HCT116 (cell line): ENCODE results near the gene ZSCAN25. TPM values are rescaled to one million over a fixed set of nuclear protein-coding genes. Genes with fewer than 3 reads are reported as not detected.
"Not testable (repeated sequence)": the region's sequence is repeated elsewhere in the genome, so short reads cannot be mapped to it uniquely, and the experiment has no call there.

Experiments used
- ATAC-seq: fragments of 200-7000 bp; cut with Tn5 transposase; 2 replicates; pipeline ENCODE4 v1.9.1; 2020; ENCODE audit warnings: mild to moderate bottlenecking, moderate library complexity
- BruUV-seq: library from RNA; stranded (reverse); fragments of 400-500 nt; replicated peaks from 2 replicates; lab custom pipeline; 2021; lab: Mats Ljungman, UMichigan
- CTCF ChIA-PET: fragments of 300-600 bp; sonication (Branson Sonifier 250); formaldehyde crosslinking; loops from one replicate; lab custom pipeline; 2021; ENCODE audit warnings: antibody characterized with exemption; lab: Charles Lee
- POLR2A ChIA-PET: fragments of 300-600, 350-600 bp; sonication (Branson Sonifier 250); formaldehyde crosslinking; loops from one replicate; lab custom pipeline; 2021; ENCODE audit warnings: antibody characterized with exemption; lab: Charles Lee
- RAD21 ChIA-PET, 2 experiments: fragments of 300-600 bp; sonication (Branson Sonifier 250); formaldehyde crosslinking; loops; one replicate each; lab custom pipeline; 2023; ENCODE audit warnings: low total read pairs in 2 of 2; ENCODE audit not compliant: uncharacterized antibody in 2 of 2, unreplicated experiment in 2 of 2, low non-redundant PET in 1 of 2; lab: Charles Lee
- DNase-seq: peaks from one replicate; pipeline ENCODE4 v3.0.0-alpha.2; 2010; ENCODE audit warnings: low read depth, low spot score
- H2AFZ ChIP-seq: fragments of 200-600 bp; shearing (Covaris generic), sonication (generic); 2 replicates; pipeline ENCODE4 v1.6.1; 2017; ENCODE audit warnings: low read depth, mixed run types, mixed read lengths, antibody characterized with exemption, low read length; ENCODE audit not compliant: poor library complexity, severe bottlenecking
- H3K27ac ChIP-seq: 2 replicates; pipeline ENCODE4 v1.5.1; 2012; ENCODE audit warnings: low read depth, low read length
- H3K27me3 ChIP-seq: fragments of 200-600 bp; sonication (generic); 2 replicates; pipeline ENCODE4 v1.6.1; 2016; ENCODE audit warnings: mixed run types, low read length, mixed read lengths; ENCODE audit not compliant: insufficient read depth
- H3K36me3 ChIP-seq, 2 experiments: fragments of 200-500 bp in 1 of 2; fragments of 200-600 bp in 1 of 2; sonication (Bioruptor generic) in 1 of 2; sonication (generic) in 1 of 2; 2 replicates each; pipeline versions ENCODE4 v1.5.1 to v1.6.1; 2014 to 2016; ENCODE audit warnings: low read length in 2 of 2, inconsistent platforms in 1 of 2, mixed read lengths in 1 of 2, mixed run types in 1 of 2; ENCODE audit not compliant: insufficient read depth in 2 of 2, control insufficient read depth in 1 of 2
- H3K4me1 ChIP-seq, 2 experiments: fragments of 200-600 bp in 1 of 2; sonication (generic) in 1 of 2; 2 replicates each; pipeline versions ENCODE4 v1.5.1 to v1.6.1; 2012 to 2017; ENCODE audit warnings: low read length in 2 of 2, inconsistent platforms in 1 of 2, mild to moderate bottlenecking in 1 of 2, mixed read lengths in 1 of 2, mixed run types in 1 of 2, moderate library complexity in 1 of 2; ENCODE audit not compliant: insufficient read depth in 2 of 2, control insufficient read depth in 1 of 2
- H3K4me2 ChIP-seq: fragments of 200-600 bp; sonication (generic); 2 replicates; pipeline ENCODE4 v1.6.1; 2017; ENCODE audit warnings: mixed run types, low read length, mixed read lengths
- H3K4me3 ChIP-seq, 2 experiments: fragments of 200-600 bp in 1 of 2; sonication (generic) in 1 of 2; replicated peaks in 1 of 2; 2 replicates each; pipeline ENCODE4 v1.5.1; 2011 to 2016; ENCODE audit warnings: low read length in 2 of 2, control low read depth in 1 of 2, low read depth in 1 of 2, mild to moderate bottlenecking in 1 of 2, mixed read lengths in 1 of 2, mixed run types in 1 of 2
- H3K79me2 ChIP-seq: fragments of 200-600 bp; sonication (generic); 2 replicates; pipeline ENCODE4 v1.6.1; 2017; ENCODE audit warnings: mild to moderate bottlenecking, mixed run types, low read length, moderate library complexity, mixed read lengths; ENCODE audit not compliant: insufficient read depth
- H3K9ac ChIP-seq: fragments of 200-600 bp; sonication (generic); 2 replicates; pipeline ENCODE4 v1.6.1; 2016; ENCODE audit warnings: low read length, mixed read lengths
- H3K9me2 ChIP-seq: fragments of 200-600 bp; sonication (generic), shearing (Covaris generic); 2 replicates; pipeline ENCODE4 v1.6.1; 2017; ENCODE audit warnings: mixed run types, mild to moderate bottlenecking, moderate library complexity; ENCODE audit not compliant: insufficient read depth
- H3K9me3 ChIP-seq, 2 experiments: fragments of 200-500 bp in 1 of 2; fragments of 200-600 bp in 1 of 2; sonication (Bioruptor generic) in 1 of 2; sonication (generic) in 1 of 2; 2 replicates each; pipeline ENCODE4 v1.6.1; 2014 to 2017; ENCODE audit warnings: low read length in 2 of 2, mixed read lengths in 2 of 2, inconsistent platforms in 1 of 2, low read depth in 1 of 2, mild to moderate bottlenecking in 1 of 2, mixed run types in 1 of 2, moderate library complexity in 1 of 2; ENCODE audit not compliant: control insufficient read depth in 1 of 2, insufficient read depth in 1 of 2
- H4K20me1 ChIP-seq: fragments of 200-600 bp; sonication (generic), shearing (Covaris generic); 2 replicates; pipeline ENCODE4 v1.6.1; 2017; ENCODE audit warnings: mixed run types, mild to moderate bottlenecking, moderate library complexity; ENCODE audit not compliant: insufficient read depth
- ATF3 ChIP-seq: IDR thresholded peaks from 2 replicates; pipeline ENCODE4 v1.6.1; 2012
- CBX3 ChIP-seq: IDR thresholded peaks from 2 replicates; pipeline ENCODE4 v1.6.1; 2012; ENCODE audit warnings: low read depth
- CTCF ChIP-seq, 3 experiments: fragments of 200-600 bp in 1 of 3; sonication (generic) in 1 of 3; IDR thresholded peaks in 2 of 3; conservative IDR thresholded peaks in 1 of 3; 2 replicates each; pipeline ENCODE4 v1.5.1; 2012 to 2017; ENCODE audit warnings: low read depth in 2 of 3, low read length in 2 of 3, antibody characterized with exemption in 1 of 3, borderline replicate concordance in 1 of 3, control low read depth in 1 of 3, mild to moderate bottlenecking in 1 of 3, mixed read lengths in 1 of 3, mixed run types in 1 of 3, moderate library complexity in 1 of 3; ENCODE audit not compliant: insufficient read depth in 1 of 3
- EGR1 ChIP-seq: IDR thresholded peaks from 2 replicates; pipeline ENCODE4 v1.6.1; 2012; ENCODE audit warnings: low read depth
- ELF1 ChIP-seq: IDR thresholded peaks from 2 replicates; pipeline ENCODE4 v1.6.1; 2012; ENCODE audit warnings: low read depth, borderline replicate concordance
- EZH2phosphoT487 ChIP-seq: fragments of 200-600 bp; IDR thresholded peaks from 2 replicates; pipeline ENCODE4 v1.6.1; 2018; ENCODE audit warnings: antibody characterized with exemption, borderline replicate concordance
- JUND ChIP-seq: IDR thresholded peaks from 2 replicates; pipeline ENCODE4 v1.6.1; 2012
- MAX ChIP-seq: IDR thresholded peaks from 2 replicates; pipeline ENCODE4 v1.6.1; 2012
- POLR2A ChIP-seq: IDR thresholded peaks from 2 replicates; pipeline ENCODE4 v1.7.0; 2011; ENCODE audit warnings: borderline replicate concordance; ENCODE audit not compliant: insufficient read depth, insufficient read length; ENCODE audit errors: extremely low read depth
- RAD21 ChIP-seq: IDR thresholded peaks from 2 replicates; pipeline ENCODE4 v1.6.1; 2012; ENCODE audit warnings: low read depth, mild to moderate bottlenecking
- SP1 ChIP-seq: IDR thresholded peaks from 2 replicates; pipeline ENCODE4 v1.6.1; 2012; ENCODE audit warnings: low read depth
- SRF ChIP-seq: IDR thresholded peaks from 2 replicates; pipeline ENCODE4 v1.6.1; 2012; ENCODE audit warnings: low read depth
- TCF7L2 ChIP-seq: IDR thresholded peaks from 2 replicates; pipeline ENCODE4 v1.7.0; 2011; ENCODE audit warnings: borderline replicate concordance, inconsistent platforms; ENCODE audit not compliant: insufficient read depth, insufficient read length; ENCODE audit errors: extremely low read depth
- ZBTB33 ChIP-seq: IDR thresholded peaks from 2 replicates; pipeline ENCODE4 v1.6.1; 2011; ENCODE audit warnings: mild to moderate bottlenecking, low read length, moderate library complexity; ENCODE audit not compliant: insufficient replicate concordance; ENCODE audit errors: extremely low read depth
- intact Hi-C: fragments of 100-400 bp; cut with micrococcal nuclease; formaldehyde crosslinking; loops from 2 replicates; pipeline ENCODE4 v1.10.0; 2022
- total RNA-seq: library from RNA; stranded (reverse); gene quantifications from one replicate; pipeline ENCODE4 v1.2.1, GENCODE V29; 2021; ENCODE audit not compliant: unreplicated experiment

Gene ZSCAN25
- total RNA-seq, 1 experiment from 2014 or later: 14.0 TPM

GRCh38 chr7:99579956-99580777 is 36.6 kb upstream of the ZSCAN25 start:
- ChIA-PET RAD21 (no interaction called here), POLR2A (no interaction called here), CTCF (interaction anchor here (0.6 kb wide), 1 partner anchor 13 kb away, joined by 5 read pairs; no protein-coding TSS in a partner anchor)
- Histone ChIP-seq H3K9ac (no peak overlapping the region), H3K27ac (no peak overlapping the region), H4K20me1 (no peaks in the 10 kb centered on the region), H3K9me2 (no peaks in the 10 kb centered on the region), H3K9me3 (no peaks in the 10 kb centered on the region), H2AFZ (no peak overlapping the region), H3K27me3 (no peaks in the 10 kb centered on the region), H3K79me2 (no peaks in the 10 kb centered on the region), H3K4me3 (no peak overlapping the region), H3K36me3 (no peaks in the 10 kb centered on the region), H3K4me2 (no peak overlapping the region), H3K4me1 (no peaks in the 10 kb centered on the region)
- ATAC-seq: no peak
- intact Hi-C loops: no loop called here
- DNase-seq: no peak
- TF ChIP-seq ZBTB33: no peak
- TF ChIP-seq JUND: no peak
- no peak for TF ChIP-seq CBX3
- TF ChIP-seq RAD21: no peak
- no peak for TF ChIP-seq POLR2A
- TF ChIP-seq CTCF (IDR thresholded peaks at IDR 0.05 in 2 of 3, conservative IDR thresholded peaks at IDR 0.05 in 1 of 3; ENCODE audit: borderline replicate concordance in 1 of 3, insufficient read depth in 1 of 3, low read depth in 2 of 3, low read length in 2 of 3): no peak
- TF ChIP-seq ATF3: no peak
- no peak for TF ChIP-seq MAX
- no peak for TF ChIP-seq EGR1
- no peak for TF ChIP-seq ELF1
- TF ChIP-seq EZH2phosphoT487: no peak
- TF ChIP-seq SRF: no peak
- no peak for TF ChIP-seq SP1
- no peak for TF ChIP-seq TCF7L2
- no TSS peak for BruUV-seq

GRCh38 chr7:99580778-99581332 is 35.9 kb upstream of the ZSCAN25 start:
- H3K4me3 ChIP-seq, CTCF ChIA-PET: not testable (repeated sequence)

More at GRCh38 chr7:99580778-99581332, 35.9 kb upstream of the ZSCAN25 start:
- RAD21 ChIA-PET, H4K20me1 ChIP-seq, H3K4me2 ChIP-seq, H3K36me3 ChIP-seq, POLR2A ChIA-PET, intact Hi-C loops, DNase-seq, H3K79me2 ChIP-seq, H3K27me3 ChIP-seq, H3K9me3 ChIP-seq, H3K27ac ChIP-seq, H3K9me2 ChIP-seq, BruUV-seq, H3K4me1 ChIP-seq, ATAC-seq, H3K9ac ChIP-seq, H2AFZ ChIP-seq: not testable (repeated sequence)
